ENCODE data around the gene ABCG1. TPM values are rescaled to one million over a fixed set of nuclear protein-coding genes. Genes with fewer than 3 reads are reported as not detected.
A peak's percentile ranks its signal among the peaks of the same experiment; 100 is the strongest.

Gene ABCG1
- total RNA-seq, 2 donors from 2014 or later = 7.9 to 12.3 TPM

- Histone ChIP-seq H3K27me3 (no peaks in the 10 kb centered on the region), H3K27ac (no peak overlapping the region), H3K9me3 (no peaks in the 10 kb centered on the region), H3K4me3 (no peak overlapping the region), H3K4me1 (peaks cover 0 to 10% of the 10 kb centered on the region in 2 donors), H3K36me3 (no peaks in the 10 kb centered on the region)
- TF ChIP-seq, protein P1, sequence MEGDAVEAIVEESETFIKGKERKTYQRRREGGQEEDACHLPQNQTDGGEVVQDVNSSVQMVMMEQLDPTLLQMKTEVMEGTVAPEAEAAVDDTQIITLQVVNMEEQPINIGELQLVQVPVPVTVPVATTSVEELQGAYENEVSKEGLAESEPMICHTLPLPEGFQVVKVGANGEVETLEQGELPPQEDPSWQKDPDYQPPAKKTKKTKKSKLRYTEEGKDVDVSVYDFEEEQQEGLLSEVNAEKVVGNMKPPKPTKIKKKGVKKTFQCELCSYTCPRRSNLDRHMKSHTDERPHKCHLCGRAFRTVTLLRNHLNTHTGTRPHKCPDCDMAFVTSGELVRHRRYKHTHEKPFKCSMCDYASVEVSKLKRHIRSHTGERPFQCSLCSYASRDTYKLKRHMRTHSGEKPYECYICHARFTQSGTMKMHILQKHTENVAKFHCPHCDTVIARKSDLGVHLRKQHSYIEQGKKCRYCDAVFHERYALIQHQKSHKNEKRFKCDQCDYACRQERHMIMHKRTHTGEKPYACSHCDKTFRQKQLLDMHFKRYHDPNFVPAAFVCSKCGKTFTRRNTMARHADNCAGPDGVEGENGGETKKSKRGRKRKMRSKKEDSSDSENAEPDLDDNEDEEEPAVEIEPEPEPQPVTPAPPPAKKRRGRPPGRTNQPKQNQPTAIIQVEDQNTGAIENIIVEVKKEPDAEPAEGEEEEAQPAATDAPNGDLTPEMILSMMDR (IDR thresholded peaks at IDR 0.05) = no peak
- peak; percentile 46 for DNase-seq (ENCODE audit: low spot score)
These were observed 24.1 kb upstream of the ABCG1 start for GRCh38 chr21:42194863-42195262.

DNA sequence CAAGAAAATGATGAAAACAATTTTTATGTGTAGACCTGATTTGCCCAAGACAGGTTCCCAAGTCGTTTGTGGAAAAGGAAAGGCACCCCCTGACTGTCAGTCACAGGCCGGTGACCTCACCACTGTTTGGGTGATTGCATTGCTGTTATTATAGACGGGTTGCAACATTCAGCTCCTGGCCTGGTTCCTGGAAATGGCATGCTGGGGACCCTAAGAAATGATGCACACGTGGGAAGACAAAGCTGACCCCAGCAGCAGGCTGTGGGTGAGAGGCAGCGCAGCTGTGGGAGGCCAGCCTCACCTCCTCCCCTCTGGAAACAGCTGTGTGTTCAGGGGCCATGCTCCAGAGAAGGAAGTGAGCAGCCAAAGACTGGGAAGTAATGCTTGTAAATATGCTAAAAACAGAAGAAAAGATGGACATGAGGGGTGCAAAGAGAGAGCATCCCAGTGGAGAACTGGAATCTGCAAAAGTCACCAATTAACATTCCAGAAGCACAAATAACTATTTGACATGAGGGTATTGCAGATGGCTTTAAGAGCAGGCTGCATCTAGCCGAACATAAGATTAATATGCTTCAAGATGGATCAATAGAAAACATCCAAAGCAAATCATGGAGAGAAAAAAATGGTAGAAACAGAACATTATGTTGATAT lies 23.4 kb upstream of the ABCG1 start:
- Histone ChIP-seq H3K27ac (no peak overlapping the region), H3K4me1 (peaks cover 0 to 12% of the 10 kb centered on the region in 2 donors), H3K27me3 (no peaks in the 10 kb centered on the region), H3K4me3 (no peak overlapping the region), H3K36me3 (no peaks in the 10 kb centered on the region), H3K9me3 (no peaks in the 10 kb centered on the region)
- TF ChIP-seq, protein P1 (IDR thresholded peaks at IDR 0.05) = no peak
- peak; percentile 63 for DNase-seq (ENCODE audit: low spot score)

GRCh38 chr21:42198929-42199867 lies 19.7 kb upstream of the ABCG1 start:
- TF ChIP-seq, protein P1 (IDR thresholded peaks at IDR 0.05) = no peak
- H3K4me3 ChIP-seq = no peak overlapping the region
- H3K27ac ChIP-seq = peak overlapping the region in 1 of 2 donors; percentile 16
- H3K36me3 ChIP-seq = no peaks in the 10 kb centered on the region
- H3K27me3 ChIP-seq = no peaks in the 10 kb centered on the region
- no peaks in the 10 kb centered on the region for H3K9me3 ChIP-seq
- H3K4me1 ChIP-seq = peaks cover 0 to 12% of the 10 kb centered on the region in 2 donors
- DNase-seq (ENCODE audit: low spot score) = no peak

DNA sequence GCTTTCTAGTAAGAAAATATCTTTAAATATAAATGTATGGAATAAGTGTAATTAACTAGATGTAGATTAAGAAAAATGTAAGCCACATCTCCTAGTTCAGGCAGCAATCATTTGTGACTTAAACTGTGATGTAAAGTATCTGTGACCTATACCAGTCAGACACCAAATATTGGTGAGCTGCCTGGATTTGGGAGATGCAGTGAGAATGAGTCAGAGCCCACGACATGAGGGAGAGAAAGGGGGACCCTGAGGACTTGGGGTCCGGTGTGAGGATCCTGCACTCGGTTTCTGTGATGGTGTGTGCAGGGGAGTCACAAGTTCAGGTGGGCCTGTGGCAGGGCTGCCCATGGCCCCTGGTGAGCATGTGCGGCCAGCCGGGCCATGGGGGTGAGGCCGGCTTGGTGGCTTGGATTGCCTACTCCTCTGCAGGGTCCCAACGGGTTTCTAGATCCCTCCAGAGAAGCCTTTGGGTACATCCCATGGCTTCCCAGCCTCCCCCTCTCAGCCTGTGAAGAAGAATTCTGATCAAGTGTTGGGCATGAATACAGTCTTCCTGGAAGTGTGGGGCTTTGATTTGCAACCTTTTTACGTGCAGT lies 19.0 kb upstream of the ABCG1 start:
- TF ChIP-seq, protein P1 (IDR thresholded peaks at IDR 0.05) = no peak
- no peak overlapping the region for H3K4me3 ChIP-seq
- no peaks in the 10 kb centered on the region for H3K36me3 ChIP-seq
- peaks cover 0 to 12% of the 10 kb centered on the region in 2 donors for H3K4me1 ChIP-seq
- H3K9me3 ChIP-seq = no peaks in the 10 kb centered on the region
- no peak overlapping the region for H3K27ac ChIP-seq
- H3K27me3 ChIP-seq = no peaks in the 10 kb centered on the region
- DNase-seq (ENCODE audit: low spot score) = no peak

- no peaks in the 10 kb centered on the region for H3K36me3 ChIP-seq
- peaks cover 0 to 12% of the 10 kb centered on the region in 2 donors for H3K4me1 ChIP-seq
- no peak for DNase-seq (ENCODE audit: low spot score)
- TF ChIP-seq, protein P1 (IDR thresholded peaks at IDR 0.05) = no peak
- H3K9me3 ChIP-seq = no peaks in the 10 kb centered on the region
- H3K27me3 ChIP-seq = no peaks in the 10 kb centered on the region
- H3K4me3 ChIP-seq = no peak overlapping the region
- no peak overlapping the region for H3K27ac ChIP-seq
These were observed 17.9 kb upstream of the ABCG1 start for GRCh38 chr21:42200906-42201614.
